ENCODE measurements around the gene CNGB1. TPM values are rescaled to one million over a fixed set of nuclear protein-coding genes. Genes with fewer than 3 reads are reported as not detected.

Gene CNGB1
- total RNA-seq, 1 donor from 2014 or later: not detected

DNA sequence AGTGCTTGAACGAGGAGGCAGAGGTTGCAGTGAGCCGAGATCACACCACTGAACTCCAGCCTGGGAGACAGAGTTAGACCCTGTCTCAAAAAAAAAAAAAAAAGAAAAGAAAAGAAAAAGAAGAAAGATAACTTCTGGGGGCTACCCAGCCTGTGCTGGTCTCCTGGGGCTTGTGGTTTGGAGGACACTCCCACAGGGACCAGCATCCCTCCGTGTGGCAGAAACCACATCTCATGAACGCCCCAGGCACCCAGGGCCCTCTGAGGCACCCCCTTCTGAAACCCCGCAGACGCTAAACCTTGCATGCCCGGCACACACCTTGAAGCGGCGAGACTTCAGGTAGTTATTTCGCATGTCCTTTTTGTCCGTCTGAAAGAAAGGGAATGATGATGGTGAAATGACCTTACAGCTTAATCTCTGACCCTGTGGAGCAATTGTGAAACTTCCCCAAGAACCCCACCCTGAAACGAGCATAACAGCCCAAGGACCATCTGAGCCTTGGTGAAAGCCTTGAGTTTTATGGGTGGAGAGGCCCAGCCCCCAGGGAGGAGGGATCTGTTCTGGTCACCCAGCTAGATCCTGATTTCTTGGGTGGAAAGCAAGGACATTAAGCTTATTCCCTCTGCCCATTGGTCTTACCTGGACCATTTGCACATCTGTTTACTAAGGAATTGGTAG, 55.0 kb downstream of the CNGB1 start:
- peaks cover 18% of the 10 kb centered on the region for H3K27me3 Mint-ChIP-seq (ENCODE audit: low read depth)

DNA sequence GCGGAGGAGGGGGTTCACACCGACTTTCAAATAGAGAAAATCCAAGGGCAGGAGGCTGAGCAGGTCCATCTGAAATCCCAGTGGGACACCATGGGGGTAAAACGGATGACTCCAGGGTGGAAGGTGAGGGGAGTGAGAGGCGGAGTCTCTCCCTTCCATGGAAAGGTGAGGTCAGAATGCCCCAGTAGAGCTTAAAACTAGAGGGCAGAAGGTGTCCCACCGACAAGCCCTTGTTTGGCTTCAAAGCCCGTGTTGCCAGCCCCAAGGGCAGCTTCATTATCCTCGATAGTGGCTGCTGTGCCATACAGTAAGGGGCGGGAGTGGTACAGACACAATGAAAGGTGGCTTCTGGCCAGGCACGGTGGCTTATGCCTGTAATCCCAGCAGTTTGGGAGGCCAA, 55.7 kb downstream of the CNGB1 start:
- TF ChIP-seq, protein P1, sequence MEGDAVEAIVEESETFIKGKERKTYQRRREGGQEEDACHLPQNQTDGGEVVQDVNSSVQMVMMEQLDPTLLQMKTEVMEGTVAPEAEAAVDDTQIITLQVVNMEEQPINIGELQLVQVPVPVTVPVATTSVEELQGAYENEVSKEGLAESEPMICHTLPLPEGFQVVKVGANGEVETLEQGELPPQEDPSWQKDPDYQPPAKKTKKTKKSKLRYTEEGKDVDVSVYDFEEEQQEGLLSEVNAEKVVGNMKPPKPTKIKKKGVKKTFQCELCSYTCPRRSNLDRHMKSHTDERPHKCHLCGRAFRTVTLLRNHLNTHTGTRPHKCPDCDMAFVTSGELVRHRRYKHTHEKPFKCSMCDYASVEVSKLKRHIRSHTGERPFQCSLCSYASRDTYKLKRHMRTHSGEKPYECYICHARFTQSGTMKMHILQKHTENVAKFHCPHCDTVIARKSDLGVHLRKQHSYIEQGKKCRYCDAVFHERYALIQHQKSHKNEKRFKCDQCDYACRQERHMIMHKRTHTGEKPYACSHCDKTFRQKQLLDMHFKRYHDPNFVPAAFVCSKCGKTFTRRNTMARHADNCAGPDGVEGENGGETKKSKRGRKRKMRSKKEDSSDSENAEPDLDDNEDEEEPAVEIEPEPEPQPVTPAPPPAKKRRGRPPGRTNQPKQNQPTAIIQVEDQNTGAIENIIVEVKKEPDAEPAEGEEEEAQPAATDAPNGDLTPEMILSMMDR (IDR thresholded peaks at IDR 0.05): no peak
- Mint-ChIP-seq H3K4me3 (ENCODE audit: unreplicated experiment) (no peak overlapping the region), H3K36me3 (ENCODE audit: low read depth) (no peaks in the 10 kb centered on the region), H3K27me3 (ENCODE audit: low read depth) (peaks cover 21% of the 10 kb centered on the region), H3K27ac (ENCODE audit: unreplicated experiment) (no peak overlapping the region), H3K4me1 (ENCODE audit: low read depth) (no peaks in the 10 kb centered on the region), H3K9me3 (ENCODE audit: low read depth) (peaks cover 3% of the 10 kb centered on the region)
- DNase-seq (ENCODE audit: low spot score): no peak

More for the DNA sequence above, 55.0 kb downstream of the CNGB1 start:
- no peak for DNase-seq (ENCODE audit: low spot score)
- no peak overlapping the region for H3K4me3 Mint-ChIP-seq (ENCODE audit: unreplicated experiment)
- H3K27ac Mint-ChIP-seq (ENCODE audit: unreplicated experiment): no peak overlapping the region
- H3K4me1 Mint-ChIP-seq (ENCODE audit: low read depth): no peaks in the 10 kb centered on the region
- no peaks in the 10 kb centered on the region for H3K36me3 Mint-ChIP-seq (ENCODE audit: low read depth)
- TF ChIP-seq, protein P1 (IDR thresholded peaks at IDR 0.05): no peak
- peaks cover 3% of the 10 kb centered on the region for H3K9me3 Mint-ChIP-seq (ENCODE audit: low read depth)

DNA sequence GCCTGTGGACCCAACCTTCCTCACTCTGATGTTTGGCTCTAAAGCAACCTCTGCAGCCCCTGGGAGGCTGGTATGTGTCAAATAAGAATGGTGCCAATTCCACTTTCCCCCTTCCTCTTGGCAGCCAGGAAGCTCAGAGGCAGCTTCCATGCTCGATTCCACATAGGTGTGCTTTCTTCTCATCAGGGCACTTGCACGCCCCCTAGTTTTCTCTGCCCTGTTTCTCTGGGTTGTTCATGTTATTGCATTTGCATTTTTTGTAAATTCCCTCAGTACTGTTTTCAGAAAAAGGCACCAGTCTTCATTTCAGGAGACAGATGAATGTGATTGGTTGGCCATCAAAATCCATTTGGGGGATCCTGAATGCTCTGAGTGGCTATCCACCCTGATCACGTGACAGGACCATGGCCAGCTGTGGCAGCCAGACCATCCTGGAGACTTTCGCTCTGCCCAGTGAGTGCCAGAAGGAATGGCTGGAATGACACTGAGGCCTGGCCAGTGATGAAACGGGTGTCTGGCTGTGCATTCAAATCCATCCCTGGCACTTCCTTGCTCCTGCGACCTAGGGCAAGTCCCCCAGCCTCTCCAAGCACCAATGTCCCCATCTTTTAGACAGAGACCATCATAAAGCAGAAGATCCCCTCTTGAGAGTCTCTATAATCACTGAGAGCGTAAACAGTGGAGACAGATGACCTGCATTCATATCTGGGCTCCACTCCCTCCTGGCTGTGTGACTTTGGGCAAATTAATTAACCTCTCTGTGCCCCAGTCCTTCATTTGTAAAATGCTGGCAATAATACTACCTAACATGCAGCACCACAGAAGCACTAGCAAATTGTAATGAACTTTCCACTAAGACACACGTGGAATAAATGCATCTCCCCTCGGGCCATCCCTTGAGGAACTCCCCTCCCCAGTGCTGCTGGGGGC, 56.4 kb downstream of the CNGB1 start:
- TF ChIP-seq, protein P1 (IDR thresholded peaks at IDR 0.05): no peak
- H3K27me3 Mint-ChIP-seq (ENCODE audit: low read depth): peaks cover 21% of the 10 kb centered on the region
- DNase-seq (ENCODE audit: low spot score): no peak
- H3K4me1 Mint-ChIP-seq (ENCODE audit: low read depth): no peaks in the 10 kb centered on the region
- H3K9me3 Mint-ChIP-seq (ENCODE audit: low read depth): no peaks in the 10 kb centered on the region
- no peak overlapping the region for H3K4me3 Mint-ChIP-seq (ENCODE audit: unreplicated experiment)
- no peak overlapping the region for H3K27ac Mint-ChIP-seq (ENCODE audit: unreplicated experiment)
- no peaks in the 10 kb centered on the region for H3K36me3 Mint-ChIP-seq (ENCODE audit: low read depth)

DNA sequence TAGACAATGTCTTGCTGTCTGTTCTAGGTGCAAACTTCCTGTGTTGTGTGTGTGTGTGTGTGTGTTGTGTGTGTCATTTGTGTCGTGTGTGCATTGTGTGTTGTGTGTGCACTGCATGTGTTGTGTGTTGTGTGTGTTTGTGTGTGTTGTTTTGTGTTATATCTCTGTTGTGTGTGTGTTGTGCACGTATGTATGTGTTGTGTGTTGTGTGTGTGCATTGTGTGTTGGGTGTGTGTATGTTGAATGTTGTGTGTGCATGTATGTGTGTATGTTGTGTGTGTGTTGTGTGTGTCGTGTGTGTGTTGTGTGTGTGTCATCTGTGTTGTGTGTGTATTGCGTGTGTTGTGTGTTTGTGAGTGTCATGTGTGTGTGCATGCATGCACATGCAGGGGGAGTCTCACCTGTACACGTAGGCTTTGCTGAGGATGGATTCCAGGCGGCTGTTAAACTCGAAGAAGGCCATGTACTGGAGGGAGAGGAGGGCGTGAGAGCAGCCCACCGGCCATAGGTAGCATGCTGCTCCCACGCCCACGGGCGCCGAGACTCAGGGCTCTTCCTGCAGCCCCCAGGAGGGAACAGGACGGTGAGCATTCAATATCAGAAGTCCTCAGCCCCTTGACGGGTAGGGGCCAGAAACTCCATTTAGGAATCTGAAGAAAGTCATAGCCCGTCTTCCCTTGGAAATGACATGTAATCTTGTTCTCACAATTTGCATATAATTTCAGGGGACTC, 58.2 kb downstream of the CNGB1 start:
- Mint-ChIP-seq H3K36me3 (ENCODE audit: low read depth) (no peaks in the 10 kb centered on the region), H3K27ac (ENCODE audit: unreplicated experiment) (no peak overlapping the region), H3K4me3 (ENCODE audit: unreplicated experiment) (no peak overlapping the region), H3K27me3 (ENCODE audit: low read depth) (peaks cover 24% of the 10 kb centered on the region), H3K4me1 (ENCODE audit: low read depth) (no peaks in the 10 kb centered on the region), H3K9me3 (ENCODE audit: low read depth) (no peaks in the 10 kb centered on the region)
- no peak for DNase-seq (ENCODE audit: low spot score)
- TF ChIP-seq, protein P1 (IDR thresholded peaks at IDR 0.05): no peak

DNA sequence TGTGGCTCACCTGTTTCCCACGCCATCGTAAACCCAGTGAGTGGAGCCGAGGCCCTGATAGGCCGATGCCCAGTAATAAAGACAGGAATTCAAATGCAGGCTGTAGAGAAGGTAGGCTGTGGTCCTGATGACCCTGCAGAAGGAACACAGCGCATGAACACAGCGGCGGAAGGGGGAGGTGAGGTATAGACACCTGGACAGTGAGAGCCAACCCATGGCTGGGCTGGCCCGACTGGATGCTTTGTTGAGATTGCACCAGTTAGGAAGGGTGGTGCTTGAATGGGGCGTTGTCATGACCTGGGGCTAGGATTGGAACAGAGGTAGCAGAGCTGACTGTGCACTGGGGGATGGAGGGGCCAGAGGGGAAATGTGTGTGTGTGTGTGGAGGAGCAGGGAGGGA, 59.2 kb downstream of the CNGB1 start:
- Mint-ChIP-seq H3K4me3 (ENCODE audit: unreplicated experiment) (no peak overlapping the region), H3K27me3 (ENCODE audit: low read depth) (peaks cover 24% of the 10 kb centered on the region), H3K9me3 (ENCODE audit: low read depth) (no peaks in the 10 kb centered on the region), H3K4me1 (ENCODE audit: low read depth) (no peaks in the 10 kb centered on the region), H3K36me3 (ENCODE audit: low read depth) (no peaks in the 10 kb centered on the region), H3K27ac (ENCODE audit: unreplicated experiment) (no peak overlapping the region)
- TF ChIP-seq, protein P1 (IDR thresholded peaks at IDR 0.05): no peak
- DNase-seq (ENCODE audit: low spot score): no peak

Measured in chondrocyte (in vitro differentiated cells).